ENCODE results near the gene LPP. TPM values are rescaled to one million over a fixed set of nuclear protein-coding genes. Genes with fewer than 3 reads are reported as not detected.

LPP gene
- polyA plus RNA-seq, 2 of the 4 experiments (the other 2 are of a cell fraction), result 11.0 to 30.8 TPM

DNA sequence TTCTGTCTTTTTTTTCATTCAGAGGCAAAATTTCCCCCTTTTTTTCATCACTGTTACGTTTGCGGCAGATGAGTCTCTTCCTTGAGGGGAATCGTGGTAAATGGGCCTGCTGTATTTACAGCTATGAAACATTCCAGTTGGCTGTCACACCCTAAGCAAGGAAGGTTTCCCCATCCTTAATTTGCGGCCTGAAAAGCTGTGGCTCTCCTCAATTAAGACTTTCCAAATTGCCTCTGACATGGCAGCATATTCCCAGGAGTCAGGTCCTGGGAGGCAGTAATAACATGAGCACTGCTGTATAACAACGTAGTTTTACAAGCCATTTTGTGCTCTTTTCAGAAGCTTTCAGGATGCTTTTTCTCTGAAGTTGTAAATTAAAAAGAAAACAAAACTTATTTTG lies 420.9 kb downstream of the LPP start:
- Histone ChIP-seq H3K27ac (no peak overlapping the region), H3K4me1 (no peaks in the 10 kb centered on the region), H3K4me3 (no peak overlapping the region), H3K9me3 (no peaks in the 10 kb centered on the region), H3K4me2 (no peak overlapping the region)
- POLR2A ChIA-PET, result no interaction called here
- no peak for ATAC-seq
- WGBS (ENCODE audit: missing lambda C conversion rate), result 91% methylated on average over 5 of the region's 5 CpGs
- CTCF ChIA-PET, result no interaction called here
- no peak for TF ChIP-seq NPAS2 (CRISPR knock-in tag; IDR thresholded peaks at IDR 0.05; ENCODE audit: borderline replicate concordance)
- TF ChIP-seq HOXA7 (CRISPR knock-in tag; IDR thresholded peaks at IDR 0.05), result no peak
- TF ChIP-seq ZSCAN20 (CRISPR knock-in tag; IDR thresholded peaks at IDR 0.05), result no peak
- no peak for TF ChIP-seq CEBPB (IDR thresholded peaks at IDR 0.05)
- no peak for TF ChIP-seq EHF (CRISPR knock-in tag; IDR thresholded peaks at IDR 0.05)
- TF ChIP-seq RCOR1 (IDR thresholded peaks at IDR 0.05; ENCODE audit: low read depth, low read length), result no peak
- TF ChIP-seq, protein P1, sequence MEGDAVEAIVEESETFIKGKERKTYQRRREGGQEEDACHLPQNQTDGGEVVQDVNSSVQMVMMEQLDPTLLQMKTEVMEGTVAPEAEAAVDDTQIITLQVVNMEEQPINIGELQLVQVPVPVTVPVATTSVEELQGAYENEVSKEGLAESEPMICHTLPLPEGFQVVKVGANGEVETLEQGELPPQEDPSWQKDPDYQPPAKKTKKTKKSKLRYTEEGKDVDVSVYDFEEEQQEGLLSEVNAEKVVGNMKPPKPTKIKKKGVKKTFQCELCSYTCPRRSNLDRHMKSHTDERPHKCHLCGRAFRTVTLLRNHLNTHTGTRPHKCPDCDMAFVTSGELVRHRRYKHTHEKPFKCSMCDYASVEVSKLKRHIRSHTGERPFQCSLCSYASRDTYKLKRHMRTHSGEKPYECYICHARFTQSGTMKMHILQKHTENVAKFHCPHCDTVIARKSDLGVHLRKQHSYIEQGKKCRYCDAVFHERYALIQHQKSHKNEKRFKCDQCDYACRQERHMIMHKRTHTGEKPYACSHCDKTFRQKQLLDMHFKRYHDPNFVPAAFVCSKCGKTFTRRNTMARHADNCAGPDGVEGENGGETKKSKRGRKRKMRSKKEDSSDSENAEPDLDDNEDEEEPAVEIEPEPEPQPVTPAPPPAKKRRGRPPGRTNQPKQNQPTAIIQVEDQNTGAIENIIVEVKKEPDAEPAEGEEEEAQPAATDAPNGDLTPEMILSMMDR (IDR thresholded peaks at IDR 0.05), result no peak
- FAIRE-seq, result no peak
- DNase-seq (ENCODE audit: low read depth in 1 of 2, low spot score in 1 of 2), result no peak

DNA sequence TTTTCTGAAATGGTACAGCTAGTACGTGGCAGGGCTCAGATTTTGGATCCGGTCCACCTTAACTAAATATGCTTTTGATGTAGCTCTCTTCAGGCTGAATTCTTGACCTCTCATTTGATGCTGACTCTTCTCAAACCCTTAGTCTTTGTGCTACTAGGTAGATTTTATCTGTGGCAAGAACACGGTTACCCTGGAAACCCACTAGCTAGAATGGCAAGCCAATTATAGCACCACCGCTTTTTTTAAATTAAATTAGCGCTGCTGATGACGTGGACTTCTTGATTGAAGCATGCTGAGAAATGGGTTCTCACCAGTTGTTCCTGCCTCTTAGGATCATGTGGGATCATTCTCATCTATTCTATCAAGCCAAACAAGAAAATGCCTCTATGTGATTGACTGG lies 421.5 kb downstream of the LPP start:
- H3K4me2 ChIP-seq, result no peak overlapping the region
- CTCF ChIA-PET, result no interaction called here
- no peak overlapping the region for H3K4me3 ChIP-seq
- no peaks in the 10 kb centered on the region for H3K9me3 ChIP-seq
- POLR2A ChIA-PET, result no interaction called here
- no peak for DNase-seq (ENCODE audit: low read depth in 1 of 2, low spot score in 1 of 2)
- 93% methylated on average over 6 of the region's 6 CpGs for WGBS (ENCODE audit: missing lambda C conversion rate)
- ATAC-seq, result no peak
- no peak for TF ChIP-seq CHD4 (IDR thresholded peaks at IDR 0.05; ENCODE audit: borderline replicate concordance)
- TF ChIP-seq, protein P1 (IDR thresholded peaks at IDR 0.05), result no peak
- no peak for TF ChIP-seq BHLHE40 (IDR thresholded peaks at IDR 0.05; ENCODE audit: low read depth, low read length)
- TF ChIP-seq RFX5 (IDR thresholded peaks at IDR 0.05), result no peak
- no peak for TF ChIP-seq TP53 (CRISPR knock-in tag; IDR thresholded peaks at IDR 0.05)
- TF ChIP-seq HOXA7 (CRISPR knock-in tag; IDR thresholded peaks at IDR 0.05), result no peak
- no peak for TF ChIP-seq CEBPB (IDR thresholded peaks at IDR 0.05)
- TF ChIP-seq CBX2 (IDR thresholded peaks at IDR 0.05; ENCODE audit: borderline replicate concordance, low read depth), result no peak
- no peak for TF ChIP-seq PHF8 (IDR thresholded peaks at IDR 0.05; ENCODE audit: borderline replicate concordance, low read depth)
- no peak for TF ChIP-seq RARB (CRISPR knock-in tag; IDR thresholded peaks at IDR 0.05)
- no peak for TF ChIP-seq ZC3H11A (IDR thresholded peaks at IDR 0.05)
- no peak for TF ChIP-seq FOXS1 (CRISPR knock-in tag; IDR thresholded peaks at IDR 0.05)
- no peak for TF ChIP-seq RCOR1 (IDR thresholded peaks at IDR 0.05; ENCODE audit: low read depth, low read length)
- TF ChIP-seq ZSCAN20 (CRISPR knock-in tag; IDR thresholded peaks at IDR 0.05), result no peak
- TF ChIP-seq, protein P2, sequence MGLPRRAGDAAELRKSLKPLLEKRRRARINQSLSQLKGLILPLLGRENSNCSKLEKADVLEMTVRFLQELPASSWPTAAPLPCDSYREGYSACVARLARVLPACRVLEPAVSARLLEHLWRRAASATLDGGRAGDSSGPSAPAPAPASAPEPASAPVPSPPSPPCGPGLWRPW (IDR thresholded peaks at IDR 0.05), result no peak
- TF ChIP-seq MAFK (IDR thresholded peaks at IDR 0.05; ENCODE audit: partially characterized antibody), result no peak
- TF ChIP-seq, protein P3, sequence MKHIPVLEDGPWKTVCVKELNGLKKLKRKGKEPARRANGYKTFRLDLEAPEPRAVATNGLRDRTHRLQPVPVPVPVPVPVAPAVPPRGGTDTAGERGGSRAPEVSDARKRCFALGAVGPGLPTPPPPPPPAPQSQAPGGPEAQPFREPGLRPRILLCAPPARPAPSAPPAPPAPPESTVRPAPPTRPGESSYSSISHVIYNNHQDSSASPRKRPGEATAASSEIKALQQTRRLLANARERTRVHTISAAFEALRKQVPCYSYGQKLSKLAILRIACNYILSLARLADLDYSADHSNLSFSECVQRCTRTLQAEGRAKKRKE (CRISPR knock-in tag; IDR thresholded peaks at IDR 0.05; ENCODE audit: low read depth), result no peak
- TF ChIP-seq, protein P4, sequence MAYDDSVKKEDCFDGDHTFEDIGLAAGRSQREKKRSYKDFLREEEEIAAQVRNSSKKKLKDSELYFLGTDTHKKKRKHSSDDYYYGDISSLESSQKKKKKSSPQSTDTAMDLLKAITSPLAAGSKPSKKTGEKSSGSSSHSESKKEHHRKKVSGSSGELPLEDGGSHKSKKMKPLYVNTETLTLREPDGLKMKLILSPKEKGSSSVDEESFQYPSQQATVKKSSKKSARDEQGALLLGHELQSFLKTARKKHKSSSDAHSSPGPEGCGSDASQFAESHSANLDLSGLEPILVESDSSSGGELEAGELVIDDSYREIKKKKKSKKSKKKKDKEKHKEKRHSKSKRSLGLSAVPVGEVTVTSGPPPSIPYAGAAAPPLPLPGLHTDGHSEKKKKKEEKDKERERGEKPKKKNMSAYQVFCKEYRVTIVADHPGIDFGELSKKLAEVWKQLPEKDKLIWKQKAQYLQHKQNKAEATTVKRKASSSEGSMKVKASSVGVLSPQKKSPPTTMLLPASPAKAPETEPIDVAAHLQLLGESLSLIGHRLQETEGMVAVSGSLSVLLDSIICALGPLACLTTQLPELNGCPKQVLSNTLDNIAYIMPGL (CRISPR knock-in tag; IDR thresholded peaks at IDR 0.05; ENCODE audit: borderline replicate concordance), result no peak
- no peak for TF ChIP-seq JUNB (IDR thresholded peaks at IDR 0.05)
- no peak for TF ChIP-seq ESRRA (IDR thresholded peaks at IDR 0.05; ENCODE audit: borderline replicate concordance, low read length)
- no peak for FAIRE-seq
- H3K27ac ChIP-seq, result no peak overlapping the region
- H3K4me1 ChIP-seq, result no peaks in the 10 kb centered on the region
